ENCODE measurements around the gene CNTNAP2.

- TF ChIP-seq CTCF (conservative IDR thresholded peaks at IDR 0.05 in 1 of 2, IDR thresholded peaks at IDR 0.05 in 1 of 2; ENCODE audit: low read depth in 1 of 2, low read length in 2 of 2) (no peak), EZH2 (IDR thresholded peaks at IDR 0.05; ENCODE audit: low read length, missing control alignments) (no peak)
Measured at GRCh38 chr7:146864644-146865043, 748.0 kb downstream of the CNTNAP2 start.

Measured in fibroblast of lung (primary cell).